ENCODE measurements around the gene GRIK2. TPM values are rescaled to one million over a fixed set of nuclear protein-coding genes. Genes with fewer than 3 reads are reported as not detected.

GRIK2 gene
- total and polyA plus RNA-seq, 2 donors (not counting 3 experiments of a cell fraction or from before 2014, with no cell fraction given): not detected

- Histone ChIP-seq H3K36me3 (ENCODE audit: control insufficient read depth in 2 of 2, extremely low read depth in 1 of 2, insufficient read depth in 2 of 2, low read length in 2 of 2) (no peaks in the 10 kb centered on the region), H3K4me3 (replicated peaks in 1 of 3; ENCODE audit: insufficient read depth in 1 of 3, low read depth in 1 of 3, low read length in 3 of 3) (no peak overlapping the region), H4K20me1 (replicated peaks; ENCODE audit: control insufficient read depth, extremely low read depth, insufficient read depth, low read length) (no peaks in the 10 kb centered on the region), H3K27ac (ENCODE audit: insufficient read depth, low read depth, low read length) (no peak overlapping the region), H3K9ac (replicated peaks; ENCODE audit: extremely low read depth, insufficient read depth, low read length) (no peak overlapping the region), H3K4me1 (ENCODE audit: control insufficient read depth, extremely low read depth, insufficient read depth, low read length) (no peaks in the 10 kb centered on the region), H2AFZ (ENCODE audit: low read depth, low read length) (no peak overlapping the region), H3K9me3 (replicated peaks; ENCODE audit: control insufficient read depth, insufficient read depth, low read length) (no peaks in the 10 kb centered on the region), H3K4me2 (ENCODE audit: insufficient read depth, low read length) (no peak overlapping the region), H3K79me2 (ENCODE audit: control insufficient read depth, insufficient read depth, low read length) (no peaks in the 10 kb centered on the region), H3K9me1 (replicated peaks; ENCODE audit: control insufficient read depth, extremely low read depth, insufficient read depth, low read length) (no peaks in the 10 kb centered on the region), H3K27me3 (ENCODE audit: control insufficient read depth in 2 of 2, insufficient read depth in 2 of 2, low read length in 2 of 2) (no peaks in the 10 kb centered on the region)
- intact Hi-C loops (cut with micrococcal nuclease) (no loop called here), dilution Hi-C loops (cut with MboI; ENCODE audit: extremely low pct_ligation_motif_present, low sequenced_read_pairs) (no loop called here)
- ChIA-PET CTCF (no interaction called here), POLR2A (no interaction called here)
- no peak for TF ChIP-seq MYC (IDR thresholded peaks at IDR 0.05; ENCODE audit: low read depth, low read length)
- no peak for TF ChIP-seq POLR2AphosphoS5 (IDR thresholded peaks at IDR 0.05; ENCODE audit: insufficient read depth, low read depth, low read length)
- no peak for TF ChIP-seq FOS (IDR thresholded peaks at IDR 0.05; ENCODE audit: borderline replicate concordance, insufficient read depth, low read length)
- TF ChIP-seq JUN (IDR thresholded peaks at IDR 0.05; ENCODE audit: borderline replicate concordance, insufficient read depth, insufficient read length, low read depth): no peak
- TF ChIP-seq EZH2 (IDR thresholded peaks at IDR 0.05; ENCODE audit: borderline replicate concordance, low read depth, low read length, severe bottlenecking): no peak
- no peak for TF ChIP-seq GATA2 (IDR thresholded peaks at IDR 0.05; ENCODE audit: insufficient read depth, insufficient read length, low read depth, low read length)
- no peak for TF ChIP-seq MAX (IDR thresholded peaks at IDR 0.05; ENCODE audit: insufficient read depth, insufficient read length)
- TF ChIP-seq POLR2A (IDR thresholded peaks at IDR 0.05; ENCODE audit: low read depth, low read length): no peak
- TF ChIP-seq CTCF (IDR thresholded peaks at IDR 0.05; ENCODE audit: extremely low read depth in 1 of 2, insufficient read depth in 1 of 2, low read depth in 1 of 2, low read length in 2 of 2): no peak
- FAIRE-seq (no peak), DNase-seq (ENCODE audit: low read depth, low spot score) (no peak)
- BruUV-seq (replicated peaks): no TSS peak
These were observed 543.0 kb downstream of the GRIK2 start for GRCh38 chr6:101936516-101936915.

Data from endothelial cell of umbilical vein (primary cell).